H9 (cell line): ENCODE measurements around the gene ATP11B. TPM values are rescaled to one million over a fixed set of nuclear protein-coding genes. Genes with fewer than 3 reads are reported as not detected.

Source experiments
- DNase-seq: peaks from one replicate; pipeline ENCODE4 v3.0.0-alpha.2; 2017
- H2AFZ ChIP-seq: one replicate; pipeline ENCODE4 v1.6.1; 2013; ENCODE audit warnings: mild to moderate bottlenecking, low read length, control low read depth, moderate library complexity
- H2AK5ac ChIP-seq: 2 replicates; pipeline ENCODE4 v1.6.1; 2013; ENCODE audit warnings: low read length, control low read depth, mixed read lengths; ENCODE audit not compliant: insufficient read length
- H2BK120ac ChIP-seq: one replicate; pipeline ENCODE4 v1.6.1; 2013; ENCODE audit warnings: low read depth, mild to moderate bottlenecking, low read length, control low read depth, inconsistent platforms; ENCODE audit not compliant: poor library complexity, severe bottlenecking
- H2BK12ac ChIP-seq: 2 replicates; pipeline ENCODE4 v1.6.1; 2013; ENCODE audit warnings: low read length, control low read depth, mixed read lengths, low read depth; ENCODE audit not compliant: insufficient read length
- H2BK15ac ChIP-seq: 2 replicates; pipeline ENCODE4 v1.6.1; 2013; ENCODE audit warnings: low read depth, low read length, control low read depth
- H2BK20ac ChIP-seq: one replicate; pipeline ENCODE4 v1.6.1; 2013; ENCODE audit warnings: low read depth, mild to moderate bottlenecking, low read length, control low read depth, inconsistent platforms; ENCODE audit not compliant: poor library complexity, severe bottlenecking
- H2BK5ac ChIP-seq: 2 replicates; pipeline ENCODE4 v1.6.1; 2013; ENCODE audit warnings: low read length, control low read depth, mixed read lengths; ENCODE audit not compliant: insufficient read length
- H3K14ac ChIP-seq: 2 replicates; pipeline ENCODE4 v1.6.1; 2013; ENCODE audit warnings: low read length, control low read depth; ENCODE audit not compliant: insufficient read depth
- H3K18ac ChIP-seq: 2 replicates; pipeline ENCODE4 v1.6.1; 2013; ENCODE audit warnings: low read depth, mild to moderate bottlenecking, mixed read lengths, low read length, control low read depth; ENCODE audit not compliant: insufficient read length
- H3K23ac ChIP-seq: 2 replicates; pipeline ENCODE4 v1.6.1; 2013; ENCODE audit warnings: low read length, control low read depth, mixed read lengths, low read depth; ENCODE audit not compliant: insufficient read length
- H3K23me2 ChIP-seq: 2 replicates; pipeline ENCODE4 v1.6.1; 2013; ENCODE audit warnings: low read depth, mild to moderate bottlenecking, mixed read lengths, low read length, control low read depth; ENCODE audit not compliant: insufficient read length, poor library complexity, severe bottlenecking
- H3K27ac ChIP-seq: 2 replicates; pipeline ENCODE4 v1.5.1; 2013; ENCODE audit warnings: low read length, control low read depth, mixed read lengths, low read depth; ENCODE audit not compliant: insufficient read length
- H3K27me3 ChIP-seq: 2 replicates; pipeline ENCODE4 v1.6.1; 2013; ENCODE audit warnings: low read length, control low read depth, inconsistent platforms; ENCODE audit not compliant: insufficient read depth
- H3K4ac ChIP-seq: 2 replicates; pipeline ENCODE4 v1.6.1; 2013; ENCODE audit warnings: low read depth, mild to moderate bottlenecking, control low read depth, inconsistent platforms, low read length, moderate library complexity
- H3K4me1 ChIP-seq: 2 replicates; pipeline ENCODE4 v1.6.1; 2013; ENCODE audit warnings: low read length, control low read depth, inconsistent platforms; ENCODE audit not compliant: insufficient read depth
- H3K4me2 ChIP-seq: 2 replicates; pipeline ENCODE4 v1.6.1; 2013; ENCODE audit warnings: low read length, control low read depth, mixed read lengths; ENCODE audit not compliant: insufficient read length, insufficient read depth
- H3K56ac ChIP-seq: 2 replicates; pipeline ENCODE4 v1.6.1; 2013; ENCODE audit warnings: low read depth, mild to moderate bottlenecking, mixed read lengths, low read length, control low read depth; ENCODE audit not compliant: insufficient read length
- H3K79me1 ChIP-seq: 2 replicates; pipeline ENCODE4 v1.6.1; 2013; ENCODE audit warnings: low read depth, mild to moderate bottlenecking, moderate library complexity, low read length, control low read depth, inconsistent platforms; ENCODE audit not compliant: insufficient read depth, poor library complexity, severe bottlenecking
- H3K79me2 ChIP-seq: 2 replicates; pipeline ENCODE4 v1.6.1; 2013; ENCODE audit warnings: low read length, control low read depth, inconsistent platforms; ENCODE audit not compliant: insufficient read depth
- H3K9ac ChIP-seq: 2 replicates; pipeline ENCODE4 v1.6.1; 2013; ENCODE audit warnings: low read length, control low read depth, mixed read lengths; ENCODE audit not compliant: insufficient read length; ENCODE audit errors: extremely low read depth
- H3K9me3 ChIP-seq: one replicate; pipeline ENCODE4 v1.6.1; 2013; ENCODE audit warnings: low read depth, low read length, inconsistent platforms; ENCODE audit not compliant: control insufficient read depth
- H3T11ph ChIP-seq: one replicate; pipeline ENCODE4 v1.6.1; 2013; ENCODE audit warnings: mild to moderate bottlenecking, low read length, control low read depth, inconsistent platforms
- H4K20me1 ChIP-seq: one replicate; pipeline ENCODE4 v1.6.1; 2013; ENCODE audit not compliant: control insufficient read depth, insufficient read length, insufficient read depth
- H4K5ac ChIP-seq: 2 replicates; pipeline ENCODE4 v1.6.1; 2013; ENCODE audit warnings: low read depth, mild to moderate bottlenecking, mixed read lengths, low read length, control low read depth; ENCODE audit not compliant: insufficient read length
- H4K8ac ChIP-seq: replicated peaks from 2 replicates; pipeline ENCODE4 v1.6.1; 2013; ENCODE audit warnings: low read length, control low read depth, mixed read lengths, low read depth; ENCODE audit not compliant: insufficient read length
- H4K91ac ChIP-seq: 2 replicates; pipeline ENCODE4 v1.6.1; 2013; ENCODE audit warnings: low read depth, mild to moderate bottlenecking, moderate library complexity, mixed read lengths, low read length, control low read depth; ENCODE audit not compliant: insufficient read length
- H3K27ac Mint-ChIP-seq, 3 experiments: 2 replicates in 2 of 3; 3 replicates in 1 of 3; pipeline ENCODE4 v1.8.0; 2020 to 2021; ENCODE audit warnings: mixed read lengths in 3 of 3, mild to moderate bottlenecking in 1 of 3, moderate library complexity in 1 of 3
- H3K27me3 Mint-ChIP-seq: 2 replicates; pipeline ENCODE4 v1.8.0; 2021; ENCODE audit warnings: low read depth, mild to moderate bottlenecking, moderate library complexity, mixed read lengths
- H3K36me3 Mint-ChIP-seq, 3 experiments: 2 replicates in 2 of 3; 3 replicates in 1 of 3; pipeline ENCODE4 v1.8.0; 2020 to 2021; ENCODE audit warnings: low read depth in 3 of 3, mixed read lengths in 3 of 3; ENCODE audit not compliant: insufficient read depth in 1 of 3
- H3K4me1 Mint-ChIP-seq, 2 experiments: 2 replicates each; pipeline ENCODE4 v1.8.0; 2020; ENCODE audit warnings: mixed read lengths in 2 of 2
- H3K4me3 Mint-ChIP-seq, 2 experiments: 2 replicates in 1 of 2; 3 replicates in 1 of 2; pipeline ENCODE4 v1.8.0; 2020 to 2021; ENCODE audit warnings: mild to moderate bottlenecking in 2 of 2, mixed read lengths in 2 of 2, moderate library complexity in 1 of 2
- H3K9me3 Mint-ChIP-seq, 2 experiments: 2 replicates in 1 of 2; 3 replicates in 1 of 2; pipeline ENCODE4 v1.8.0; 2020; ENCODE audit warnings: mild to moderate bottlenecking in 2 of 2, mixed read lengths in 2 of 2, moderate library complexity in 1 of 2
- CTCF ChIP-seq: fragments of 200-600 bp; sonication (generic); conservative IDR thresholded peaks from 3 replicates; pipeline ENCODE4 v1.8.0; 2021; ENCODE audit warnings: antibody characterized with exemption, mild to moderate bottlenecking
- WGBS: extraction: QIAGEN DNeasy Blood & Tissue Kit; methylation state at CpG from one replicate; pipeline ENCODE4 v1.1.7; 2013; ENCODE audit warnings: missing lambda C conversion rate, low lambda C conversion rate, mixed read lengths; ENCODE audit not compliant: insufficient read length; ENCODE audit errors: extremely low coverage; 5-methylcytosine and 5-hydroxymethylcytosine counted together
- total RNA-seq: library from RNA; stranded (reverse); gene quantifications from 2 replicates; pipeline ENCODE4 v1.2.1, GENCODE V29; 2021

Gene ATP11B
- total RNA-seq, 1 experiment from 2014 or later = 30.0 TPM

DNA sequence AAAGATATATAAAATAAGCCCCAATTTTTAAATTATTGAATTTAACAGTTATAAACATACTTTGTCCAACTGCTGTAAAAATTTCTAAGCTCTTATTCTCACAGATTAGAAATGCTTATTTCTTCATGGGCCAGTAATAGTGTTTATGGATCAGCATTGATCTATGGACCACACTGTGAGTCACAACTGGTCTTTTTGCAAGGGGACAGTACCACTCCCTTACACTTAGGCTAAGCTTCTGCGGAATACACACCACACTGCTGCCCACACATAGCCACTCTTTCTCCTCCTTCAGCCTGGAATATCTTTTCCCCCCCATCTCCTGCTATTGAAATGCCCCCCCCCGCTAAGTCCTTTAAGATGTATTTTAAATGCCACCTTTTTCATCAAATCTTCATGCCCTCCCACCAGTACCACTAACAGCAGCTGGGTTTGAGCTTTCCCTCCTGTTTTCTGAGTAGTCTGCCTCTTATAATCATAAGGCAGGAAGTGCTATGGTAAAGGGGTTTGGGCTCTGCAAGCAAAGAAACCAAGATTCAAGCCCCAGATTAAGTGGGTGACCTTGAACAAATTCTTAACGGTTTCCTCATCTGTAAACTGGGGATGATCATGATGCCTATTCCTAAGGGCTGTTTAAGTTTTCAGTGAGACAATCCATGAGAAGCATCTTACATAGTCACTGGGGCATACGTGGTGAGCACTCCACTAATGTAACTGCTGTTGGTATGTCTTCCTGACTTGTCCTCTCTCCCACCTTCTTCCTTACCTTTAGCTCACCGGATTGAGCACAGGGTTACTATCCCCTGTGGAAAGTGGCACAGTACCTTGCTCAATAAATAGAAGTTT is 117.9 kb downstream of the ATP11B start:
- Histone ChIP-seq H2BK12ac (no peak overlapping the region), H3K14ac (no peak overlapping the region), H3K23ac (no peak overlapping the region), H3K4me1 (no peaks in the 10 kb centered on the region), H4K91ac (no peak overlapping the region), H2AFZ (no peak overlapping the region), H3K56ac (no peak overlapping the region), H3K27me3 (no peaks in the 10 kb centered on the region), H3K4me2 (no peak overlapping the region), H2BK20ac (no peak overlapping the region), H3K23me2 (no peaks in the 10 kb centered on the region), H3T11ph (no peak overlapping the region), H4K20me1 (no peaks in the 10 kb centered on the region), H3K18ac (no peak overlapping the region), H4K5ac (no peak overlapping the region), H3K79me2 (no peaks in the 10 kb centered on the region), H4K8ac (no peak overlapping the region), H3K9ac (no peak overlapping the region), H2BK120ac (no peak overlapping the region), H3K79me1 (no peaks in the 10 kb centered on the region), H3K4ac (no peak overlapping the region), H3K9me3 (no peaks in the 10 kb centered on the region), H2BK15ac (no peak overlapping the region), H3K27ac (no peak overlapping the region), H2BK5ac (no peak overlapping the region), H2AK5ac (no peak overlapping the region)
- Mint-ChIP-seq H3K27me3 (no peaks in the 10 kb centered on the region), H3K36me3 (peaks cover 0 to 3% (median 3%) of the 10 kb centered on the region in 3 experiments; a peak in 1 of 7 replicates), H3K4me3 (no peak overlapping the region), H3K9me3 (no peaks in the 10 kb centered on the region), H3K27ac (no peak overlapping the region; a peak in 1 of 7 replicates), H3K4me1 (peaks cover 8 to 12% of the 10 kb centered on the region in 2 experiments)
- no peak for TF ChIP-seq CTCF
- WGBS = no CpG with 5 or more reads among the region's 5 CpGs
- no peak for DNase-seq
